IPS-18a (cell line): ENCODE data around the gene GTF2H3.
A peak's percentile ranks its signal among the peaks of the same experiment; 100 is the strongest.
"Not testable (repeated sequence)": the region's sequence is repeated elsewhere in the genome, so short reads cannot be mapped to it uniquely, and the experiment has no call there.

ENCODE experiments used
- H3K27ac ChIP-seq: one replicate; pipeline ENCODE4 v1.5.1; 2013; ENCODE audit warnings: low read length
- H3K27me3 ChIP-seq: one replicate; pipeline ENCODE4 v1.6.1; 2013; ENCODE audit warnings: mild to moderate bottlenecking, low read length; ENCODE audit not compliant: control insufficient read depth, insufficient read depth
- H3K36me3 ChIP-seq: one replicate; pipeline ENCODE4 v1.6.1; 2013; ENCODE audit warnings: low read depth, low read length; ENCODE audit not compliant: control insufficient read depth
- H3K4me1 ChIP-seq: one replicate; pipeline ENCODE4 v1.6.1; 2013; ENCODE audit warnings: low read depth, low read length; ENCODE audit not compliant: control insufficient read depth
- H3K4me3 ChIP-seq: one replicate; pipeline ENCODE4 v1.5.1; 2013; ENCODE audit warnings: low read length
- H3K9ac ChIP-seq: one replicate; pipeline ENCODE4 v1.6.1; 2013; ENCODE audit warnings: mild to moderate bottlenecking, low read length, moderate library complexity
- H3K9me3 ChIP-seq: one replicate; pipeline ENCODE4 v1.6.1; 2013; ENCODE audit warnings: low read depth, low read length; ENCODE audit not compliant: control insufficient read depth

Gene GTF2H3

DNA sequence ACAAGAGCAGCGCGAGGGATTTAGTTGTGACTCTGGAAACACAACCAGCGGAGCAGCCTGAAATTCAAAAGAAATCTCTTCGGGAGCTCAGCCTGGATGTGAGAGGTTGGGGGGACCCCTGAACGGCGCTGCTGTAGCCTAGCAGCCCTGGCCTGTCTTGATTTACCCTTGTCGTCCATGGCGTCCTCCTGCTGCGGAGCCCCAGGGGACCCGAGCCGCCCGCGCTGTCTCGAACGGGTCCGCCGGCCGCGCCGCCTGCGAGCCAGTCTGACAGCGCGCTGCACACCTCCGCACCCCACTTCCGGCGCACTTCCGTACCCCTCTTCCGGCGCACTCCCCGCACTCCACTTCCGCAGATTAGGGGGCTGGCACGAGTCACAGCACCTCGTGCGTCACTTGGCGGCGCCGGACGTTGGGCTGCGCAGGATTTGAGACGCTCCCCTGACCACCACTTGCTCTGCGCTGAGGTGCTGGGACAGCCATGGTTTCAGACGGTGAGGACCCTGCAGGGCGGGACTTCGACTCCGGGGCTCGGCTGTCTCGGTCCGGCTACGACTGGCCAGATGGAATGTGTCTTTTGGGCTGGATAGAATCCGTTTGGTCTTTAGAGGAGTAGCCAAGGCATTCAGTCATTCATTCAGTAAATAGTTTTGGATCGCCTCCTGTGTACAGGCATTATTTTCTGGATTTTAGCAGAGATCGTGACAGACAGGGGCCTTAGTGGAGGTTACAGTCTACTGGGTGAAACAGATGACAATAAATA is at the start of gene GTF2H3, which contains the start of gene EIF2B1:
Gene GTF2H3 (plus strand): TSS at position 451 of the 763 bp plus-strand sequence. CDS start 31 bp downstream, at position 482.
Gene EIF2B1 (minus strand): TSS at position 308 of the 763 bp plus-strand sequence. CDS start 129 bp downstream, at position 179.
- Histone ChIP-seq H3K27ac (peak within 1 kb of the TSS; percentile 96), H3K36me3 (peaks cover 22% of the 10 kb centered on the region), H3K4me3 (peak within 1 kb of the TSS; percentile 100), H3K9me3 (no peaks in the 10 kb centered on the region), H3K9ac (peak within 1 kb of the TSS; percentile 99), H3K4me1 (peaks cover 5% of the 10 kb centered on the region), H3K27me3 (no peaks in the 10 kb centered on the region)

DNA sequence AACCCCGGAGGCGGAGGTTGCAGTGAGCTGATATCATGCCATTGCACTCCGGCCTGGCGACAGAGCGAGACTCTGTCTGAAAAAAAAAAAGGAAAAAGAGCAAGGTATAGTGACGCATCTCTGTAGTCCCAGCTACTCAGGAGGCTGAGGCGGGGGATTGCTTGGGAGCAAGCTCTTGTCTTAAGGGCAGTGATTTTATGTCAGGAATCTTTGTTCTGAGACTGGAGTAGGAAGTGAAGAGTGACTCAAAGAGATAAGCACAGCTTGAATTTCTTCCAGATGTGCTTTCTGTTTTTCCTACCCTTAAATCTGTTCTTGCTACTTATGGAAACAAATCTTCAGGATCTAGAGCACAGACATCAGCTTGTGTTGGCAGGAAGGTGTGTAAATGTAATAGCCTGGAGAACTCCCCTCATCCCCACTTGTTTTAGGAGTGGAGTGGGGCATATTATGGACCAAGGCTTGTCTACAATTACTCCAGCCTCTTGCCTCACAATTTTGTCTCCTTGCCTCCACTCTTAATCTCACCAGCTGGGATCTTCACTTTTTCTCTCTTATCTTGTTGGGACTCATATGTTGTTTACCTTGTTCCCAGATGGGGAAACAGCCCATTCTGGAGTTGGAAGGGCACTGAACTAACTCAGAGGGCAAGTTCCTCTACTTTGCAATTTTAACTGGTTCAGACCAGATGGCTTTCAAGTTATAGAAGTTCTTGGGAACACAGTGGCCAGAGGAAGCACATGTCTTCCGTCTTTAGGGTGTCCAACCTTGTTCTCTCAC is 41.7 kb upstream of the GTF2H3 start:
- H3K36me3 ChIP-seq, result peaks cover 78% of the 10 kb centered on the region
- H3K9ac ChIP-seq, result no peak overlapping the region
- H3K4me3 ChIP-seq, result no peak overlapping the region
- H3K27me3 ChIP-seq, result no peaks in the 10 kb centered on the region
- no peaks in the 10 kb centered on the region for H3K4me1 ChIP-seq
- no peaks in the 10 kb centered on the region for H3K9me3 ChIP-seq
- H3K27ac ChIP-seq, result no peak overlapping the region

DNA sequence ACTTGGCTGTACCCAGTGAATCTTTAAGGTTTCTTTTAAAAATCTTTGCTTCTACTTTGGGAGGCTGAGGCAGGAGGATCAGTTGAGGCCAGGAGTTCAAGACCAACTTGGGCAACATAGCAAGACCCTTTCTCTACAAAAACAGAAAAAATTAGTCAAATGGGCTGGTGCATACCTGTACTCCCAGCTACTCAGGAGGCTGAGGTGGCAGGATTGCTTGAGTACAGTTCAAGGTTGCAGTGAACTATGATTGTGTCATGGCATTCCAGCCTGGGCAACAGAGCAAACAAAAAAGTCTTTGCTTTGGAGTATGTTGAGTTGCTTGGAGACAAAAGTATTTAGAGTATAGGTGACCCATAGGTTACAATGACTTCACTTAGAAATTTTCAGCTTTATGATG is 37.9 kb upstream of the GTF2H3 start:
- no peaks in the 10 kb centered on the region for H3K27me3 ChIP-seq
- H3K9ac ChIP-seq, result no peak overlapping the region
- H3K27ac ChIP-seq, result no peak overlapping the region
- no peaks in the 10 kb centered on the region for H3K9me3 ChIP-seq
- H3K36me3 ChIP-seq, result peaks cover 56% of the 10 kb centered on the region
- no peak overlapping the region for H3K4me3 ChIP-seq
- H3K4me1 ChIP-seq, result no peaks in the 10 kb centered on the region

DNA sequence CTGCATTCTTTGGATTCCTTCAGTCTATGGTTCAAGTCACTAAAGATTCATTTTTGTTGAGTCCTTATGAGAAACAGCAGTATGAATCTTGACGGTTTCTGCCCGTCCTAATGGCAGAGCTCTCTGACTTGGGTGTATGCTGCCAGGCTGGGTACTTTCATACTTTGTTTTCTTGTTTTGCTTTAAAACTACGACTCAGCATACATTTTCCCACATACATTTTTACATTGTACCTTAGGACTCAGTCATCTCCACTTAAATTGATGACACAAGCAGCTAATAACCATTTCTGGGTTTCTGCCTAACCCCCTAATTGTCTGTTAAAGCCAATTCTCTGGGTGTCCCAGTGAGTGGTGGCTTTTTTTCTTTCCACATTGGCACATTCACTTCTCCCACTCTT is 36.5 kb upstream of the GTF2H3 start:
- H3K4me1 ChIP-seq, result no peaks in the 10 kb centered on the region
- no peak overlapping the region for H3K27ac ChIP-seq
- H3K36me3 ChIP-seq, result peaks cover 43% of the 10 kb centered on the region

DNA sequence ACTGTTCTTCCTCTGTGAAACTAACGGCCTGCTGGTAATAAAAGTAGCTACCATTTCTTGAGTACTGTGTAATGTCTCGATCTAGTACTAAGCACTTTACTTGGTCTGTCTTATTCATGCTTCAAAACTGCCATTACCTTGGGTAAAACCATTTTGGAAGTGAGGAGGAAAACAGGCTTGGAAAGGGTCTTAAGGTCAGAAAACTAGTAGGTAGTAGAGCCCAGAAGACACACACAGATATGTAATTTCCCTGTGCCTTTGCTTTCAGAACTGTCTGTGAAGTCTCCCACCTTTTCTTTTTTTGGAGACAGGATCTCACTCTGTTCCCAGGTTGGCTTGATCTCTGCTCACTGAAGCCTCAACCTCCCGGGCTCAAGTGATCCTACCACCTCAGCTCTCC is 35.1 kb upstream of the GTF2H3 start:
- Histone ChIP-seq H3K27ac (no peak overlapping the region), H3K36me3 (peaks cover 34% of the 10 kb centered on the region), H3K9ac (no peak overlapping the region), H3K27me3 (no peaks in the 10 kb centered on the region), H3K9me3 (no peaks in the 10 kb centered on the region), H3K4me3 (no peak overlapping the region), H3K4me1 (no peaks in the 10 kb centered on the region)

More for the DNA sequence above, 36.5 kb upstream of the GTF2H3 start:
- Histone ChIP-seq H3K9ac (no peak overlapping the region), H3K27me3 (no peaks in the 10 kb centered on the region), H3K4me3 (no peak overlapping the region), H3K9me3 (no peaks in the 10 kb centered on the region)

DNA sequence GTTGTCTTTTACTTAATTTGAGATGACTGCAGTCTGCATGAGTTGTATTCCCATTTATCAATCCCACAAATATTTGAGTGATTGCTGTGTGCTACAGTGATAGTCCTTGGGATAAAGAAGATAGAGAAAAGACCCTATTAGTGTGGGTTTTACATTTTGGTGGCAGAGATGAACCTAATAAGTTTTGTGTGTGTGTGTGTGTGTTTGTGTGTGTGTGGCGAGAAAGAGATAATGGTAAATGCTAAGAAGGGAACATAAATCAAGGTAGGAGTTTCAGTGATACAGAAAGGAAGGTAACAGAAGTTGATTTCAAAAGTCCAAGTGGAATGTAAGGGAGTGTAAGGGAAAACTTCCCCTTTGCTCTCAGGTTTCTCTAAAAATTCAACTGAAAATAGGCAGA is 34.3 kb upstream of the GTF2H3 start:
- Histone ChIP-seq H3K9me3 (no peaks in the 10 kb centered on the region), H3K9ac (no peak overlapping the region), H3K27ac (no peak overlapping the region), H3K4me3 (no peak overlapping the region), H3K27me3 (no peaks in the 10 kb centered on the region), H3K4me1 (no peaks in the 10 kb centered on the region), H3K36me3 (peaks cover 35% of the 10 kb centered on the region)

DNA sequence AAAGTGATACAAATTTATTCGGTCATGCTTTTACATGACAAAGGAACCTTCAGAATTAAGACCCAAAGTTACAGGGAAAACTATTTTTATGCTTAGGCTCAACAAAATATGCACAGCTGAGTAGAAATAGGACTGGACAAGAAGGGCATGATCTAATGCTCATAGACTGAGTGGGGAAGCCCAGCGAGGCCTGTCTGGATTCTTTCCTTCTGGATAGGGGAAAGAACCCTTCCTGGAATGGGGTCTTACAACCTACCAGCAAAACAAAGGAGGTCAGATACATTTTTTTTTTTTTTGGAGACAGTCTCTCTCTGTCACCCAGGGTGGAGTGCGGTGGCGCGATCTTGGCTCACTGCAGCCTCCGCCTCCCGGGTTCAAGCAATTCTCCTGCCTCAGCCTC is 33.9 kb upstream of the GTF2H3 start:
- Histone ChIP-seq H3K27me3 (no peaks in the 10 kb centered on the region), H3K9me3 (no peaks in the 10 kb centered on the region), H3K27ac (no peak overlapping the region), H3K4me1 (no peaks in the 10 kb centered on the region), H3K4me3 (no peak overlapping the region), H3K9ac (no peak overlapping the region), H3K36me3 (peaks cover 36% of the 10 kb centered on the region)

DNA sequence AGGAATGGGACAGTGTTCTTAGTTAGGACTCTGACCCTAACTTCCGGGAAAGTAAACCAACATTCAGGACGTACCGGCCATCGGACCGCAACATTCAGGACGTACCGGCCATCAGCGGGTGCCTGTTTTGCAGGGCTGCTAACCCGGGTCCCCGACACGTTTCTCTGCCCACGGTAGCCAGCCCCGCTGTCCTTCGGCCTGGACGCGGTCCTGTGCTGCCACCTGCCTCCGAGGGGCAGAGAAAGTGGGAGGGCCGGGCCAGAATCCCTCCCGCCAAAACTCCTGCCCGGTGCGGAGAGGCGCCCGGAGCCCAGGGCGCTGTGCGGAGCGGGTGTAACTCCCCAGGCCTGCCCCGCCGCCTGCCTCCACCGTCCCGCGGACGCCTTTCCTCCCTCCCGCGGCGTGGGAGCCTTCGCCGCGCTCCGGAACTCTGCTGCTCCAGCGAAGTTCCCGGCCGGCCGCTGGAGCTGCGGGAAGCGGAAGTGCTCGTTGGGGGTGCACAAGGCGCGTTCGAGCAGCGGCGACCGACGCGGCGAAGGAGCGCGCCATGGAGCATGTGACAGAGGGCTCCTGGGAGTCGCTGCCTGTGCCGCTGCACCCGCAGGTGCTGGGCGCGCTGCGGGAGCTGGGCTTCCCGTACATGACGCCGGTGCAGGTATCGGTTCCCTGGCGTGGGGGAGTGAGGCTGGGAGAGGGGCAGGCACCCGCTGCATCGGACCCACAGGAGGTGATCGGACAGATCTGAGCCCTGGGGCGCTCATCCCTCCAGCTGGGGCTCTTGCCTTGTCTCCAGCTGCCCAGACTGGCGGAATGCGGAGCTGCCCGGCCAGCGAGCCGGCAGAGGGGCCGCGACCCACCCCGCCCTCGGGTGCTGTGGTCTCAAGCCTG is 31.8 kb upstream of the GTF2H3 start, which contains the start of gene DDX55:
Gene DDX55 (plus strand): TSS at position 498 of the 888 bp plus-strand sequence. CDS start 50 bp downstream, at position 548.
- no peaks in the 10 kb centered on the region for H3K4me1 ChIP-seq
- peaks cover 39% of the 10 kb centered on the region for H3K36me3 ChIP-seq
- no peaks in the 10 kb centered on the region for H3K9me3 ChIP-seq
- H3K4me3 ChIP-seq, result peak within 1 kb of the TSS; percentile 98
- H3K27me3 ChIP-seq, result no peaks in the 10 kb centered on the region
- H3K9ac ChIP-seq, result peak within 1 kb of the TSS; percentile 93
- H3K27ac ChIP-seq, result peak within 1 kb of the TSS; percentile 52

DNA sequence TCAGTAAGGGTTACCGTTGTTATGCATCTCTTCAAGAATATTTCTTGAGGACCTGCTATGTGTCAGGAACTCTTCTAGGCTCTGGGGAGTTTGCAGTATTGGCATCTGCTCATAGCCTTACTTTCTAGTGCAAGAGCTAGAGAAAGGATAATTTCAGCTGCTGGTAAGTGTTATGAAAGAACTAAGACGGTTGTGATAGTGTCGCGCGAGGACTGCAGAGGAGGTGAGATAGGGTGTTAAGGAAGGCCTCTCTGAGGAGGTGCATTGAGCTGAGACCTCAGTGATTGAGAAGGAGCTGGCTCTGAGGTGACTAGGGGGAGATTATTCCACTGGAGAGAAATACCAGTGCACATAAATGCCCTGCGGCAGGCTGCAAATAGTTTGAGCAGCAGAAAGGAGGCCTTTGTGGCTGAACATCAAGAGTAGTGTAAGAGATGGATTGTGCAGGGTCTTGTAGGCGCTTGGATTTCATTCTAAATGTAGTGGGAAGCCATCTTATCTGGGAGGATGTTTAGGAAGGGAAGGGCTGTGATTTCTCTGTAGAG is 30.9 kb upstream of the GTF2H3 start:
- H3K4me3 ChIP-seq, result peak overlapping the region; percentile 98
- H3K27ac ChIP-seq, result no peak overlapping the region
- no peaks in the 10 kb centered on the region for H3K4me1 ChIP-seq
- H3K36me3 ChIP-seq, result peaks cover 39% of the 10 kb centered on the region
- peak overlapping the region; percentile 93 for H3K9ac ChIP-seq
- no peaks in the 10 kb centered on the region for H3K9me3 ChIP-seq
- no peaks in the 10 kb centered on the region for H3K27me3 ChIP-seq

DNA sequence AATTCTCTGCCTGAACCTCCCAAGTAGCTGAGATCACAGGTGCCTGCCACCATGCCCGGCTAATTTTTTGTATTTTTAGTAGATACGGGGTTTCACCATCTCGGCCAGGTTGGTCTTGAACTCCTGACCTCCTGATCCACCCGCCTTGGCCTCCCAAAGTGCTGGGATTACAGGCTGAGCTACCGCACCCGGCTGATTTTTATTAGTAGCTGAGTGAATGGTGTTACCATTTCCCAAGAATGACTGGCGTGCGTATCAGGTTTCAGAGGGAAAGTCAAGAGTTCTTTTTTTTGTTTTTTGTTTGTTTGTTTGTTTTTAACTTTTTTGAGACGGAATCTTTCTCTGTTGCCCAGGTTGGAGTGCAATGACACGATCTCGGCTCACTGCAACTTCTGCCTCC is 30.1 kb upstream of the GTF2H3 start:
- peaks cover 43% of the 10 kb centered on the region for H3K36me3 ChIP-seq
- H3K4me3 ChIP-seq, result peak overlapping the region; percentile 98

DNA sequence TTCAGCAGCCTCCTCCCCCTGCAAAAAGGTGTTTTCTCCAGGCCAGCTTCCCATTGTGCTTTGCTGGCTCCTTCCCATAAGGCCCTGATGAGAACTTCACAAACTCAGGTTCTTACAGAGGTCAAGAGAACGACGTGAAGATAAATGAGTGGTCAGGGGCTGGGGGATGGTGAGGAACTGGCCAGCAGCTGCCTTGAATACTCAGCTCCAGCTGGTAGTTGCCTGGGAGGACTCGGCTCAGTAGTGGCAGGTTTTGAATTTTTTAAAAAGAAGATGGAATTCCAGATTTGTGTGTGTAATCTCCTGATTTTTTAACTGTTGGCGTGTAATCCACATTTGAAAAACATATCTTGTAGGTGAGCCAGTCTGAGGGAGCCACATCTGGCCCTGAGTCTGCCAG is 25.9 kb upstream of the GTF2H3 start:
- no peak overlapping the region for H3K9ac ChIP-seq
- H3K4me3 ChIP-seq, result no peak overlapping the region
- H3K27me3 ChIP-seq, result no peaks in the 10 kb centered on the region
- no peaks in the 10 kb centered on the region for H3K9me3 ChIP-seq
- H3K27ac ChIP-seq, result no peak overlapping the region
- no peaks in the 10 kb centered on the region for H3K4me1 ChIP-seq
- H3K36me3 ChIP-seq, result peaks cover 80% of the 10 kb centered on the region

More for the DNA sequence above, 30.1 kb upstream of the GTF2H3 start:
- H3K9me3 ChIP-seq, H3K4me1 ChIP-seq, H3K27ac ChIP-seq, H3K9ac ChIP-seq, H3K27me3 ChIP-seq: not testable (repeated sequence)
